Stimulated activated CD8-positive, alpha-beta memory T cell treated with anti-CD3 and anti-CD28 coated beads, Interleukin-15, amount 100 ng/mL, for 1 hour (primary cell): ENCODE data around the gene COL9A1.
"Not testable (repeated sequence)": the region's sequence is repeated elsewhere in the genome, so short reads cannot be mapped to it uniquely, and the experiment has no call there.

Source experiments
- DNase-seq: peaks from one replicate; pipeline ENCODE4 v3.0.0-alpha.2; 2020; ENCODE audit warnings: low read depth

COL9A1 gene

DNA sequence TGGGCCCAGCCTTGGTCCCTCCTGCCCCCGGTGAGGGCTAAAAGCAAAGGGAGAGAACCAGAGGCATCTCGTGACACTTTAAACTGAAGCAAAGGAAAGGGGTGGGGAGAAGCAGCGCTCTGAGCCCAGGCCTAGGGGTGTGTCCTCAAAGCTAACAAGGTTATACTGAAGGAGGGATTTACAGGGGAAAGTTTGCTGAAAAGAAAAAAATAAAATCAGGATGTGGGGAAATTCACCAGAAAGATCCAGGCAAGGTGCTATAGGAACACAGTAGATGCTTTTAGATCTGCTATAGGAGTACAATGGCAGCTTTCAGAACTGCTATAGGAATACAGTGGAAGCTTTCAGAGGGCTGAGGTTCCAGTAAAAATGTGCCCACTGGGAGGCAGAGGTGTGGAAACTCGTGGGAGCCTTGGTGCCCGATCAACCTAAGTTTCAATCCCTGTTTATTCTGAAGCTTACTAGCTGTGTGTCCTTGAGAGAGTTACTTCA is at the start of gene COL9A1:
Gene COL9A1 (minus strand): TSS at position 51 of the 492 bp plus-strand sequence. CDS start 160 bp downstream, outside the sequence.
- no peak for DNase-seq

DNA sequence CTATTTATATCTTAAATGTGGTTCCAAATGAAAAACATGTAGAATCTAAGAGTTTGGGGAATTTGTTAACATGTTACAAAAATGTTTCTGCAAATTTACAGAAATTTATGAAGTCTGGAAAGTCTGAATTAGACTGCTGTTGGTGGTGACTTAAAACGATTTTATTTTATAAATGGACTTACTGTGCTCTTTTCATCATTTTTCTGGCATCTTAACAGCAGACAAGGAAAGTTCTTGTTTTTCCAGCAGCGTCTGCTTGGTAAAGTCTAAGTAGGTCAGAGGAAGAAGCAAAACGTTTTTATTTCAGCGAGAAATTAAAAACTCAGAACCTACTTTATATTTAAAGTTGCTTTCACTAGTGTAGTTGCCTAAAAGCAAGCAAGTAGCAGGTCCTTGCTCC is 48.6 kb upstream of the COL9A1 start:
- no peak for DNase-seq

DNA sequence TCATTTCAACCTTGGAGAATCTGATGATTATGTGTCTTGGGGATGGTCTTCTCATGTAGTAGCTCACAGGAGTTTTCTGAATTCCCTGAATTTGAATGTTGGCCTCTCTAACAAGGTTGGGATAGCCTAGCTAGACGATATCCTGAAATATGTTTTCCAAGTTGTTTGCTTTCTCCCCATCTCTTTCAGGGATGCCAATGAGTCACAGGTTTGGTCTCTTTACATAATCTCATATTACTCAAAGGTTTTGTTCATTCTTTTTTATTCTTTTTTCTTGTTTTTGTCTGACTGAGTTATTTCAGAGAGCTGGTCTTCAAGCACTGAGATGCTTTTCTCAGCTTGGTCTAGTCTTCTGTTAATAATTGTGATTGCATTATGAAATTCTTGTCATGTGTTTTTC is 42.7 kb upstream of the COL9A1 start:
- DNase-seq: no peak

DNA sequence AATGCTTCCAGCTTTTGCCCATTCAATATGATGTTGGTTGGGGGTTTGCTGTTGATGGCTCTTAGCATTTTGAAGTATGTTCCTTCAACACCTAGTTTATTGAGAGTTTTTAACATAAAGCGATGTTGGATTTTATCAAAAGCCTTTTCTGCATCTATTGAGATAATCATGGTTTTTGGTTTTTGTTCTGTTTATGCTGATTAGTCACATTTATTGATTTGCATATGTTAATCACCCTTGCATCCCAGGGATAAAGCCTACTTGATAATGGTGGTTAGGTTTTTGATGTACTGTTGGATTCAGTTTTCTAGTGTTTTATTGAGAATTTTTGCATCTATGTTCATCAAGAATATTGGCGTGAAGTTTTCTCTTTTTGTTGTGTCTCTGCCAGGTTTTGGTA is 40.4 kb upstream of the COL9A1 start:
- no peak for DNase-seq

DNA sequence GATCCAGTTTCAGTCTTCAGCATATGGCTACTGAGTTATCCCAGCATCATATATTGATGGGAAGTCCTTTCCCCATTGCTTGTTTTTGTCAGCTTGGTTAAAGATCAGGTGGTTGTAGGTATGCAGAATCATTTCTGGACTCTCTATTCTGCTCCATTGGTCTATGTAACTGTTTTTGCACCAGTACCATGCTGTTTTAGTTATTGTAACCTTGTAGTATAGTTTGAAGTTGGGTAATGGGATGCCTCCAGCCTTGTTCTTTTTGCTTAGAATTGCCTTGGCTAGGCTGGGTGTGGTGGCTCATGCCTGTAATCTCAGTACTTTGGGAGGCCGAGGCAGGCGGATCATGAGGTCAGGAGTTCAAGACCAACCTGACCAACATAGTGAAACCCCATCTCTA is 36.9 kb upstream of the COL9A1 start:
- not testable (repeated sequence) for DNase-seq

DNA sequence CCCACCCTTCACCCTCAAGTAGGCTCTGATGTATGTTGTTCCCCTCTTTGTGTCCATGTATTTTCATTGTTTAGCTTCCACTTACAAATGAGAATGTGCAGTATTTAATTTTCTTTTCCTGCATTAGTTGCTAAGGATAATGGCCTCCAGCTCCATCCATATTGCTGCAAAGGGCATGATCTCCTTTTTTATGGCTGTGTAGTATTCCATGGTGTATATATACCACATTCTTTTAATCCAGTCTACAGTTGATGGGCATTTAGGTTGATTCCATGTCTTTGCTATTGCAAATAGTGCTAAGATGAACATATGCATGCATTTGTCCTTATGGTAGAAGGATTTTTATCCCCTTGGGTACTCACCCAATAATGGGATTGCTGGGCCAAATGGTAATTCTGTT is 35.9 kb upstream of the COL9A1 start:
- no peak for DNase-seq

DNA sequence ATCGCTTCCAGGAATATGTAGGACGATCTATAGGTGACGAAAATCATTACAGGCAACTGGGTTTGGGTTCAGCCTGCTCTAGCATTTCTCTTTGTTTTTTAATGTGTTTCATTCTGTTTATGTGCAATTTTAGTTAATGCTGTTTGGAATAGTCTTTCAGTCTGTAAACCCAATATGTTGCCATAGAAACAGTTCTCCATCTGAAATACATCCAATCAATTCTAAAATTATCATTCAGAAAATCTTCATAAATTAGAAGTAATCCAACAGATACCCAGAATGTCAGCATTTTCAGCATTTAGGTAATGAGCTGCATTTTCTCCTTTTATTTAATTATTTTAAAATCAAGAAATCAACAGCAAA is 34.8 kb upstream of the COL9A1 start:
- DNase-seq: no peak

DNA sequence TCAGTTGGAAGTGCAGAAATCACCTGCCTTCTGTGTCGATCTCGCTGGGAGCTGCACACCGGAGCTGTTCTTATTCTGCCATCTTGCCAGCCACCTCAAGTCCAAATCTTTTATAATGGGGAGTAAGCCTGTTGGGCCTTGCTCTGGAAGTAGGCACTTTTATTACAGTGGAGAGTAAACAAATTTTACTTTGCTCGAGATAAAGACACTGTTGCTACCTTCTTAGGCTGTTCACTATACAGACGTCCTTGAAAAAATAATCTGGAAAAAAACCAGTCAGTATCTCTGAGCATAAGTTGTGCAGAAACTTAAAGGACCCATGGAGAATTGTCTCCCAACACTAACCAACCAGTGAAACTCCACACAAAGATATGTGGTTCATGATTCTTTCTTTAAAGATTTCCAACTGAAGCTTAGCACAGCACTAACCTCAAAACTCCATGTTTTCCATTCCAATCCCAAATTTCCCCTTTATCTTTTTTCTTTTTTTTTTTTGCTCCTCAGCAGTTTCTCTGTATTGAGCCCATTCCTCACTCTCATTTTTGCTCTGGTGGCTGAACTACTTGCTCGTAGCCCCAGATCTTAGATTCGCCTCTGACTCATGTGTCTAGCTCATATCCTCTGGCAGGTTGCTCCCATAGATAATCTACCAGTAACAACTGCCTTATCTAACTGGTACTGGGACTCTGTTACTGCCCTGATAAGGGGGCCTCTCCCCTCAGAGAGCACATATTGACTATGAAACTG is 34.3 kb upstream of the COL9A1 start:
- no peak for DNase-seq

DNA sequence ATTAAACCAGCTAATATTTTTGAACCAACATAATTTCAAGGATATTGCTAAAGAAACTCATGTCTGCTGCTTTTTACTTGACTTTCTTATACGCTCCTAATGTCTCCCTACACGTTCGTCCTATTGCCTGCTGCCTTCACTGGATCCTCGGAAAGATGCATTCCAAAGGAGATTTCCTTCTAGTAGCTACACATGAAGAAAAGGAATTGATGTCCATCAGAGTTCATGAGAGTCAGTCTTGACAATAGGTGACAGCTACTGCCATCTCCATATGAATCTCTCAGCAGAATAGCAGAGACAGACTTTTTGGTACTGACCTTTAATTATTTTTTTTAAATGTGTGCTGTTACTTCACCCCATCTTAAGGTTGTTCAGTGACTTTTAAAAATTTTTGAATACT is 24.2 kb upstream of the COL9A1 start:
- no peak for DNase-seq

DNA sequence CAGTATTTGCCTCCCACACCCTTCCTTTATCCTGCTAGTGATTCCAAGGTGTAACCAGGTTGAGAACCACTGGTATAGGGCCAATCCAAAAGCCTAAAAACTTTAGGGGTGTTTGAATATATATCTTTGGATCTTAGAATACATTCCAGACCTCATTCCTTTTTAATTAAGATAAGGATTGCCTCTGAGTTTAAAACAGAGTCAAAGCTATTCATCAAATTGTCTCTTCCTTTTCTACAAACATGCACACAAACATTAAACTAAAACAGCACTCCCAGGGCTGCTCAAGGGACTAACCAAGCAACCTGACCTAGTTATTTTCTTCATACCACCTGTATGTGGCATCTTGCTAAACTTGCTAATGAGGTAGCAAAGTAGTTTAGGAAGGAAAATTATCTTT is 22.1 kb upstream of the COL9A1 start:
- no peak for DNase-seq

DNA sequence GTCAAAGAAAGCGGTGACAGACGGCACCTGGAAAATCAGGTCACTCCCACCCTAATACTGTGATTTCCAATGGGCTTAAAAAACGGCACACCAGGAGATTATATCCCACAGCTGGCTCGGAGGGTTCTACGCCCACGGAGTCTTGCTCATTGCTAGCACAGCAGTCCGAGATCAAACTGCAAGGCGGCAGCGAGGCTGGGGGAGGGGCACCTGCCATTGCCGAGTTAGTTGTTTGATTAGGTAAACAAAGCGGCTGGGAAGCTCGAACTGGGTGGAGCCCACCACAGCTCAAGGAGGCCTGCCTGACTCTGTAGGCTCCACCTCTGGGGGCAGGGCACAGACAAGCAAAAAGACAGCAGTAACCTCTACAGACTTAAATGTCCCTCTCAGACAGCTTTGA is 14.9 kb upstream of the COL9A1 start:
- DNase-seq: not testable (repeated sequence)

DNA sequence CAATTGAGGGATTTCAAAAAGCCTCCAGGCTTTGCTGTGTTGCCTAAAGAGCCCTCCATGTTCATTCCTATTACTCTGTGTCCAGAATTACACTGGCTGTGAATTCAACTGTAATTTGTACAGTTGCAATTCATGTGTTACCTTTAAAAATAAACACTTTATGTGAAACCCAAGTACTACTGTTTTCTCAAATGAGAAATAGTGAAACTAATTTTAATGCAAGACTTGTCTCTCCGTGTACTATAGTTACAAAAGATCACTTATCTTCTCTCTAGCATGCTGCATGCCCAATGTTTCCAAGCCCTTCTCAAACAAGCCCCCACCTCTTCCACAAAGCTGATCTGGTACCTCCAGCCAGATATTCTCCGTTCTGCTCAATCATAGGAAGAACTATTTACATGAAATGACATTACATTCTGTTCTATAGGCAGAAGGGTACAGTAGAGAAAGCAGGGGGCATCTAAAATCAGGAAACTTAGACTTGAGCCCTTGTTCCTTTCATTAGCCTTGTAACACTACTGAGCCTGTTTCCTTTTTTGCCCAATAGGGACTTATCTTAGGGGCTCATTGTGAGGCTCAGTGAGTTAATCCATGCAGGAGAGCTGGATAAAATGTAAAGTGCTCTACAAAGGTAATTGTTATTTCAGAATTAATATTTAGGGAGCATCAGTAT is 12.3 kb upstream of the COL9A1 start:
- DNase-seq: no peak

DNA sequence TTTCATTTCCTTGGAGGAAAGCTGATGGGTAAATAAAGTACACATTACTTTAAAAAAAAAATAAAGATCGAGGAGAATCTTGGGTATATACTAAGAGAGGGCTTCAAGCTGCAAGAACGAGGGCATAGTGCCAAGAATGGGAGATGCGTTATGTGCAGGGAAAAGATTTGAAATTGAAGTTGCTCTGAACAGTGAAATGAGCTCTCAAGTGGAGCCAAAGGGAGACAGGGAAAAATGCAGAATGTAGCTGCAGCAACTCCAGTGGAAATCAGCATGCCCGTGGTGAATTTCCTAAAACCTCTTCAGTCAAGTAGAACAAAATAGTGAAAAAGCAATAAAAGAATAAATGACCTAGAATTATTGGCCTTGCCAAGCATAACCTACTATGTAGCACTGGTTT is 11.4 kb upstream of the COL9A1 start:
- no peak for DNase-seq

DNA sequence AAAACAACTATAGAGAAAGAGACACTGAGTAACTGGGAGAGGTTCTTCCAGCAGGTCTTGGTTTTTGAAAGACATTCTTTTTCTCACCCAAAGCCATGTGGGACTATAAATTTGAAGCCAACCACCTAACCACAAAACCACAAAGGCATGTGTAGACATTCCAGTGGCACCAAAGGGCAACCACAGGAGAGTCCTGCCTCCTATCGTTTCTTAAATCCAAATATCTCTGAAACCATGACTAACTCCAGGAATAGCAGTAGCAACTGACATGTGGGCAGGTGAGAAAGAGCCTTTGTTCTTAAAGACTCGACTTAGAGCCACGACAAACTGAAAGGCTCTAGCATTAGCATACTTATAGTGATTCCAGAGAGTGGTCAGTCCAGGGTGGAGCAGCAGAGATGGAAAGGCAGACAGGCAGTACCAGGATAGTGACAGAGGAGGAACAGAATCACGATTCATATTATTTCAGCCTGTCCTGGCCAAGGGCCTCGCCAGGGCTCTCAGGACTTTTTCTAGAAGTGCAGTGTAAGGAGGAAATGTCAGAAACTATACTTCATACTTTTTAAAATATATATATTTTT is 9.4 kb upstream of the COL9A1 start:
- no peak for DNase-seq

DNA sequence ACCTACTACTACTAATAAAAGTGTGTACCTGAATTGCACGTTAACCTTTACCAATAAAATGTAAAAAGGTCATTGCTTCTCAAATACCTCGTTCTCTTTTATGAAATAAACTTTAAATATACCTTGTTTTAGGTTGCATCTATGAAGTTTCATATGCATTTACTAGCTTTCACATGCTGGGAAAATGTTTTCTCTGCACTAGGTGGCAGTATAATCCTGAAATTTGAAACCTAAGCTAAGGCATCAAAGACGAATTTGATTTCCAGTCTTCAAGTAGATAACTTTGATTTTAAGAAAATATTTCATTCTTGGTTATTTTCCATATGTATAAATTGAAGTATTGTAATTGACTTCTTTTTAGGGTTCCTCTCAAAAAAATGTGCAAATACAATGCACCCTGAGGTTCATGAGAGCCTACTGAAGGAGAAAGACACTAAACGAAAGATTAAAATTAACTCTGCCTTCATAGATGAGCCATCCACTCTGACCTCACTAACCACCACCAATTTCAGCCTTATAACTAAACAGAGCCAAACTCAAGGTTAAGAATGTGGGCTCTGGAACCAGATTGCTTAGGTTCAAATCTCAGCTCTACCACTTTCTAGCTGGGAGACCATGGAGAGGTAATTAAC is 7.3 kb upstream of the COL9A1 start:
- no peak for DNase-seq

DNA sequence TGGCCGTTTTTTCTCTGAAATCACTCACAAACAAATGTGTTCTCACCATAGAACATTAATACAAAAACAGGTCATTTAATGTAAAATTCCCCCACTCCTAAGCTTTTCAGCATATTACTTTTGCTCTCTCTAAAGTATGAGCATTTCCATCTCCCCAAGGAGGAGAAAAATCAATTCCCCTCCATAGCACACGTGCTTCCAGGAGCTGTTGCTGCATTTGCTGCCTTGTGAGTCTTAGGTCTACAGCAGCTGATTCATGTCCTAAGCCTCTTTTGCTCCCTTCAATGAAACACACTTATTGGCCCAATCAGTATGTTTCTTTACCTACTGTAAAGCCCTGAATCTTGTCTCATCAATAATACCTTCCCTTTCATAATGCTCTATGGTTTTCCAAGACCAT is 6.4 kb upstream of the COL9A1 start:
- DNase-seq: no peak

DNA sequence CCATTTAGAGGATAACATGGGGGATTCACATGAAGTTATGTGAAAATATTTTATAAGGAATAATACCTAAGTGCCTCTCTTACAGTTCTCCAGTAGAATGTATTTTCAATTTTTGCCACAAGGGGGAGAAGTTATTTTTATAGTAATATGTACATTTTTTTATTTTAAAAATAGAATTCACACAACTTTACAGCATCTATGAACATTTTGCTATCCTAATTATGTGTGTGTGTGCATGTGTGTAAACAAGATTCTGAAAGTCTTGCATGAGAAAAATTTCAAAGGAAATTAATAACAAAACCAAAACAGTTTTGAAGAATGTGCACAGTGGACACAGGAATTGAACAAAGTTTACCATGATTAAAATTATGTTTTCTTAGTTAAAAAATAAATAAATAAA is 5.3 kb upstream of the COL9A1 start:
- not testable (repeated sequence) for DNase-seq

DNA sequence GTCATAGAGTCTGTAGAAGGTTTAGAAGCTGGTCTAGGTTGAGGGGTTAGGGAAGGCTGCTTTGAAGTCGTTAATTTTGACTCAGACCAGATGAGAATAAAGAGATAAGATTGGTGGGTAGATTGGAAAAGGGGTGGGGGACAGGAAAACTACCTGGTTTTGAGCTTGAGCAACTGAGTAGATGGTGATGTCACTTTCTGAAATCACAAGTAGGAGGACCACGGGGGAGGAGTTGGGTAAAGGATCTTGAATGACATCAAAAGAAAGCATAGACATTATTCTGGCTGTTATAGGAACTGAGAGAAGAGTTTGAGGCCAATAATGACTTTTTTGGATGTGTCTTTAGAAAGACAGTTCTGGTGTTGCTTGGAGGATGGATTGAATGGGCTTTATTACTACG is 4.1 kb upstream of the COL9A1 start:
- DNase-seq: no peak

DNA sequence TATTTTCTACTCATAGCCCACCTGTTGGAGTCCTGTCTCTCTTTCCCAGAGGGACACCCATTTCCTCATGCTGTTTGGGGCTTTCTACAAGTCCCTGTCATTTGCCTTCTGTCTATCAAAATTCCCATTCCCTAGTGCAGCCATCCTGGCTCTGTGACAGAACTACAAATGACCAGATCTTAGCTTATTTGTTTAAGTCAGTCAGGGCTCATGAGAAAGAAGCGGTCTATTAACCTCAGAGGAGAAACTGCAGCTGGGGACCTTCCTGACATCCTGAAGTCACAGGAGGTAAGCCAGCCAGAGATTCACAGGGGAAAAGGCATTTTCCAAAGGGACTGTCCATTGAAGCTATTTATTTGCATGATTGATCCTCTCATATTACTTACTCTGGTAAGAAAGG is 1.7 kb upstream of the COL9A1 start:
- no peak for DNase-seq

DNA sequence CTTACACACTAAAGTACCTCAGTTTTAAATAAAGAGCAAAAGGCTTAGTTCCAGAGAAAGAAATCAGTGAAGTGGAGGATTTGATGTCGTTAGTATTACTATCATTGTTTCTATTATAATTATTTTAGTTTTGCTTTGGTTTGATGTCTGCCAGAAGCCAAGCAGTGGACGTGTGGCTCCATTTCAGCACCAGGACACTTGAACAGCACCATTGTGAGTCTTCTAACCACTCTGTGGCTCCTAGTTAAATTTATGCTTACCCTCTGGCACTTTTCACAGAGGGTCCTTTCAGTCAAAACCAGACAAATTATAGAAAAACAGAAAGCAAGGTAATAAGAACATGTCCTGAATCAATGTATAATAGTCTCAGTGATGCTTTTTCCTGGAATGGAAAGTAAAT is 3.4 kb downstream of the COL9A1 start:
- no peak for DNase-seq

DNA sequence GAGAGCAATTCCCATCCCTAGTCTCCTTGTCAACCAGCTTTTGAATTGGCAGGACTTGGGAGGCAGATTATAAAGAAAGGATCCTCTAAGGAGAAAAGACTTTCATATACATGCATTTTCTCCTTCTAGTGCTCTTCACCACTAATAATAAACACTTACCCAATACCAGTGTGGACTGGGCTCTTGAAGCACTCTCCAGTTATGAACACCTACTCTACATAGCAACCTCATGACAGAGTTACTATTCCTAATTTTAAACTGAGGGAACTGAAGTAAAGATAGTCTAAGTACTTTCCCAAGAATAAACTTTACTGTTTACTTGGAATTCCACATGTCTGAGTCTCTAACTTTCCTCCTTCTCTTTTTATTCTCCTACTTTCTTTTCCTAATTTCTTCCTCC is 4.8 kb downstream of the COL9A1 start:
- no peak for DNase-seq

DNA sequence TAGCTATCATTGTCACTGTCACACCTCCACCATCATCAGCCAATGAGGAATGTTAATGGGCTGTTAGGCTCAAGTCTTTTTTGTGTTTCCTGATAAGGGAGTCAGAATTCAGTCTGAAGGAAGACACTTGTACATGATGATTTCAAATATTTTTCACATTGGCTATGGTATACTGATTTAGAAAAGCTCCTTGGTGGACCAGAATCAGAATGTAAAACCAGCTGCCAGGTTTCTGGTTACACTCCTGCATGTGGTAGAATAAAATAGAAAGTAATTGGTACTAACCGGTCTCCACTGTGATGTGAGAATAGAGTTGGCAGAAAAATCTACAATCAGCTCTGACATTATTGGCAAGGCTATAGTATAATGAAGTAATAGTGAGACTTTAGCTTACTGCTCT is 10.7 kb downstream of the COL9A1 start:
- DNase-seq: no peak

DNA sequence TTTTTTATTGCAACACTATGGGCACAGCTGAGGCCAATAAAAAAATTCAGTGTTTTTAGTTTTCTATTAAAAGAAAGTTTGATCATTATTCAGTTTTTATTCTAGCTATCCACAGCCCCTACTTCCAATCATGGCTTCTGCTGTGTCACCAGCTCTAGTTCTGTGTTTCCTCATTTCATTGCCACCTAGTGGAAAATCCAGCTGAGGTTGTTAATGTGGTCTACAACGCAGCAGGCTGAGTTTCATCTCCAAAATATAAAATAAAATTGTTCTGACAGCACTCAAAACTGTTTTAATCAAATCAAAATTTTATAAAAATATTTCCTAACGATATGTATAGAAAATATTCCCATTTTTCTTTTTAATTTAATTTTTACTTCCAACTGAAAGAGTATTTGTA is 13.6 kb downstream of the COL9A1 start:
- no peak for DNase-seq
